K562 (cell line): ENCODE results near the gene IGIP.

ENCODE experiments used
- BACH1 ChIP-seq: fragments of 200-800 bp; sonication (Bioruptor generic); IDR thresholded peaks from 2 replicates; pipeline ENCODE4 v1.6.1; 2016; ENCODE audit warnings: missing genetic modification characterization, missing compliant biosample characterization
- BRD4 ChIP-seq: fragments of 200-600 bp; sonication (generic); IDR thresholded peaks from 2 replicates; pipeline ENCODE4 v1.6.1; 2017; ENCODE audit warnings: inconsistent platforms
- CTCF ChIP-seq, 3 experiments: IDR thresholded peaks in 2 of 3; conservative IDR thresholded peaks in 1 of 3; 2 replicates each; pipeline ENCODE4 v1.5.1; 2011 to 2012; ENCODE audit warnings: low read length in 3 of 3, mild to moderate bottlenecking in 3 of 3, control low read depth in 2 of 3, improper control_type of control experiment in 1 of 3, inconsistent platforms in 1 of 3, low read depth in 1 of 3, mixed read lengths in 1 of 3, moderate library complexity in 1 of 3; ENCODE audit not compliant: insufficient read depth in 2 of 3
- ETV1 ChIP-seq: fragments of 450-650 bp; conservative IDR thresholded peaks from 2 replicates; pipeline ENCODE4 v1.6.1; 2016; ENCODE audit warnings: missing genetic modification characterization, control low read depth, low read depth, missing compliant biosample characterization
- GATAD2A ChIP-seq: fragments of 450-650 bp; IDR thresholded peaks from 2 replicates; pipeline ENCODE4 v1.6.1; 2017
- GTF2F1 ChIP-seq: IDR thresholded peaks from 2 replicates; pipeline ENCODE4 v1.6.1; 2011; ENCODE audit warnings: low read depth, low read length, improper control_type of control experiment
- KAT8 ChIP-seq: fragments of 450-650 bp; IDR thresholded peaks from 2 replicates; pipeline ENCODE4 v1.6.1; 2016; ENCODE audit warnings: low read depth, mild to moderate bottlenecking
- KLF16 ChIP-seq: IDR thresholded peaks from 2 replicates; pipeline ENCODE4 v1.6.1; 2016; ENCODE audit warnings: antibody characterized with exemption
- MED1 ChIP-seq: sonication (generic); formaldehyde crosslinking; IDR thresholded peaks from 2 replicates; pipeline ENCODE4 v1.8.1; 2023; ENCODE audit warnings: missing genetic modification reagents, borderline replicate concordance
- SMARCE1 ChIP-seq: fragments of 450-650 bp; IDR thresholded peaks from 2 replicates; pipeline ENCODE4 v1.7.1; 2016; ENCODE audit warnings: mild to moderate bottlenecking

GRCh38 chr5:140103154-140103553 is 22.6 kb upstream of the IGIP start:
- no peak for TF ChIP-seq CTCF (IDR thresholded peaks at IDR 0.05 in 2 of 3, conservative IDR thresholded peaks at IDR 0.05 in 1 of 3; ENCODE audit: insufficient read depth in 2 of 3, low read depth in 1 of 3, low read length in 3 of 3)
- no peak for TF ChIP-seq SMARCE1
- TF ChIP-seq GTF2F1 = no peak
- TF ChIP-seq MED1 = no peak
- TF ChIP-seq KLF16 = no peak
- TF ChIP-seq GATAD2A = no peak
- no peak for TF ChIP-seq BRD4
- TF ChIP-seq ETV1 (tag) = no peak
- no peak for TF ChIP-seq BACH1 (tag)
- TF ChIP-seq KAT8 = no peak
